ENCODE data around the gene ERC2.

The ERC2 gene

DNA sequence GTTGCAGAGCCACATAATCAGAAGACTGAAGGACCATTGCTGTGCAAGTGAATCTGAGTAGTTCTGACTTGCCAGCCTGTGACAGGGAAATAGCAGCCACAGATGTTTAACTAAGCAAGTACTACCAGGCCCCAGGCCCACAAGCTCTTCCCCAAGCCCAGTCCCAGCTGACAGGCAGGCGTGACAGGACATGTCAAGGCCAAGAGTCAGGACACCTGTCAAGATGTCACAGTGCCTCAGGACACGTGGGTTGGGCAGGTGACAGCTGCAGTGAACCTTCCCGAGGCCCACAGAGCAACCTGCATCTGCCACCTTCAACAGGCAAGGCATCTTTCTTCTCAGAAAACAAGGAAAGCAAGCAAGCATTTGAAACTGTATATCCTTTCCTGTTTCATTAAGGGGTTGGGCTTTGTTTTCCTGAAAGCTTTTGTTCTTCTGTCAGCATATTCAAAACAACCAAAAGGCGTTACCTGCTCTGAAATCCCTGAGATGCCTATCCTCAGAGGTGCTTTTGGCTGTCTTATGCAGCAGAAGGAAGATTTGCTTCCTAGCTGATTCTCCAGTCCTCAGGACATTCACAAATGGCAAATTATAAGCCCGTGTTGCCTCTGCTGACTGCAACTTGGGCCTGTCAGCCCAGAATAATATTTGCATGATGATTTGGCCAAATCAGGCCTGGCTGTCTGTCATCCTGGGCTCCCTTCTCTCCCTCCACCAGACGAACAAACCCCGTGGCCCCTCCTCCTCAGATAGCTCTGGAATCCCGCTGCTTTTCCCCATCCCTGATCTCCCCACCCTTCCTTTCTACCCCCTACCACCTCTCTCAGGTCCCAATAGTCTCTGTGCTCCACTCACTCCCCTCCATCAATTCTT lies 809.3 kb downstream of the ERC2 start:
- no peak overlapping the region for H3K27ac ChIP-seq
- TF ChIP-seq ZFX (IDR thresholded peaks at IDR 0.05; ENCODE audit: borderline replicate concordance) (no peak), CTCF (IDR thresholded peaks at IDR 0.05) (no peak)

DNA sequence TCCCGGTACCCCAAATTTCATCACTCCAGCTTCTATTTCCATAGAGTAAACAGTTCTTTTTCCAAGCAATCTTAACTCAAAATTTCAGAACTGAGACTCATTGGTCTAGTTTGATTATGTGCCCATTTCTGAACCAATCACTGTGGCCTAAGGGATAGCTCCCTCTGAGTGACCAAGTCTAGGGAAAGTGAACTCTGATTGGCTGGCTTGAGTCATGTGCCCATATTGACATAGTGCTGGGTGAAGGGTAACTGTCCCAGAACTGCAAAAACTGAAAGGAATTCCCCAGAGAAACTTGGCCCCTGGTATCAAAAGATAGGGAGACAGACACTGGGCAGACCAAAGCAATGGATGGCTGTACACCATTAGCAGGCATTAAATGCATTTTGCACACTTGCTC lies 810.0 kb downstream of the ERC2 start:
- TF ChIP-seq ZFX (IDR thresholded peaks at IDR 0.05; ENCODE audit: borderline replicate concordance) (no peak), CTCF (IDR thresholded peaks at IDR 0.05) (no peak)
- no peak overlapping the region for H3K27ac ChIP-seq

DNA sequence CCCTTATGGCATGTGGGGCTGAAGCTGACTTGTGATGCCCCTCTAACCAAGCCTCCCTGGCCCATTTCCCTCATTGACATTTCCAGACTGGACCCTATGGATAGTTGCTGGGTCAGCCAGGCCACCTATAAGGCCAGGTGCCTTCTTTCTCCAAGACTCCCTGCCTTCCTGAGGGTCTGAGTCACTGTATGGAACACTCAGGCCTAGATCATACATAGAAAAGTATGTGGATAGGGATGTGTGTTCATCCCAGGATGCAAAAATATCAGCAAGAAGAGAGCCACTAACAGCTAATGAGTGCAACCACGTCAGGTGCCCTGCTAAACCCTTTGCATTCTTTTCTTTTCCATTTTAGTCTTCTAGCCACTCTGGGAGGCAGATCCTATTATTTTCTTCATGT lies 812.7 kb downstream of the ERC2 start:
- TF ChIP-seq ZFX (IDR thresholded peaks at IDR 0.05; ENCODE audit: borderline replicate concordance): no peak
- no peak for TF ChIP-seq CTCF (IDR thresholded peaks at IDR 0.05)
- no peak overlapping the region for H3K27ac ChIP-seq

- H3K27ac ChIP-seq: no peak overlapping the region
- TF ChIP-seq ZFX (IDR thresholded peaks at IDR 0.05; ENCODE audit: borderline replicate concordance) (no peak), CTCF (IDR thresholded peaks at IDR 0.05) (no peak)
Measured at GRCh38 chr3:55654123-55654760, 814.0 kb downstream of the ERC2 start.

- no peak overlapping the region for H3K27ac ChIP-seq
- TF ChIP-seq CTCF (IDR thresholded peaks at IDR 0.05) (no peak), ZFX (IDR thresholded peaks at IDR 0.05; ENCODE audit: borderline replicate concordance) (no peak)
Measured at GRCh38 chr3:55651011-55651410, 817.3 kb downstream of the ERC2 start.

DNA sequence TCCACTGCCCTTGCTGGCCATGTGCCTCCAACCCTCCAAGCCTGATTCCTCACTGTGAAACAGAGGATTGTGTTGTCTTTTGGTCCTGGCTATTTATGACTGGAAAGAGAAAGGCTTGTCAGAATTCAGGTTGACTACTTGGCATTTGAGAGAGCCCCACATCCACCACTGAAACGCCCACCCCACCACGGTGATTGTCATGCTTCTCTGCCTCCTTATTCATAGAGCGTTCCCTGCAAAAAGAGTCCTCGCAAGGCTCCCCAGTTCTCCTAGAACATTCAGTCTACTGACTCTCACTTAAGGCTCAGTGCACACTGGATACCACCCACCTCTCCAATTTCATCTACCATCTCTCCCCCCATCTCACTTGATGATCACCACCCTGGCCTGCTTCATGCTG lies 818.3 kb downstream of the ERC2 start:
- TF ChIP-seq CTCF (IDR thresholded peaks at IDR 0.05) (no peak), ZFX (IDR thresholded peaks at IDR 0.05; ENCODE audit: borderline replicate concordance) (no peak)
- no peak overlapping the region for H3K27ac ChIP-seq

DNA sequence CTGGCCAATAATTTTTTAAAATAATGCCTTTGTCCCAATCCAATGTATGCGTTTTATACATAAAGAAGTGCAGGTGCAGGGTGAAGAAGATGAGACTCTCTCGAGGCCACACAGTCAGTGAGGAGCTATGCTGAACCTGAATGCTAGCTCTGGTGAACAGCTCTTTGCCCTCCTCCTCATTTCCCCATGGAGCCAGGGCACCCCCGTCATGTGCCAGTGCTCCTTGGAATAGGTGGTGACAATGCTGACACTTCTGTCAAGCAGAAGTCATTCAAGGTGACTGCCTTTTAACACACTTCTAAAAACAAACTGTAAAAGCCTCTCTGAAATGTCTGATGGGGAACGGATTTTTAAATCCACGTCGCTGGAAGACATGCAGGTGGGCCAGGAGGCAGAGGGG lies 818.7 kb downstream of the ERC2 start:
- no peak overlapping the region for H3K27ac ChIP-seq
- TF ChIP-seq ZFX (IDR thresholded peaks at IDR 0.05; ENCODE audit: borderline replicate concordance) (no peak), CTCF (IDR thresholded peaks at IDR 0.05) (no peak)

Measured in 22Rv1 (cell line).